ENCODE data around the gene PARD3B. TPM values are rescaled to one million over a fixed set of nuclear protein-coding genes. Genes with fewer than 3 reads are reported as not detected.

Gene PARD3B
- total RNA-seq, 2 donors from 2014 or later: 15.0 to 17.8 TPM

GRCh38 chr2:204948822-204949221, 403.5 kb downstream of the PARD3B start:
- Histone ChIP-seq H3K4me3 (no peak overlapping the region), H3K27ac (no peak overlapping the region), H3K27me3 (no peaks in the 10 kb centered on the region), H3K36me3 (replicated peaks in 1 of 2; ENCODE audit: insufficient read depth in 1 of 2, low read depth in 2 of 2) (no peaks in the 10 kb centered on the region), H3K4me1 (peaks cover 15% of the 10 kb centered on the region), H3K9me3 (no peaks in the 10 kb centered on the region)
- ATAC-seq (no peak), DNase-seq (no peak)
- intact Hi-C loops (cut with DNase I): no loop called here
- 88 to 97% methylated on average over 1 of the region's 1 CpG for WGBS, 2 donors
- TF ChIP-seq CTCF (IDR thresholded peaks at IDR 0.05) (no peak), POLR2A (IDR thresholded peaks at IDR 0.05) (no peak)

- intact Hi-C loops (cut with DNase I): no loop called here
- Histone ChIP-seq H3K27ac (no peak overlapping the region), H3K36me3 (replicated peaks in 1 of 2; ENCODE audit: insufficient read depth in 1 of 2, low read depth in 2 of 2) (no peaks in the 10 kb centered on the region), H3K9me3 (no peaks in the 10 kb centered on the region), H3K4me1 (peaks cover 15% of the 10 kb centered on the region), H3K27me3 (no peaks in the 10 kb centered on the region), H3K4me3 (no peak overlapping the region)
- no peak for TF ChIP-seq POLR2A (IDR thresholded peaks at IDR 0.05)
- TF ChIP-seq CTCF (IDR thresholded peaks at IDR 0.05): no peak
- 94 to 96% methylated on average over 2 of the region's 2 CpGs for WGBS, 2 donors
- ATAC-seq: no peak
- DNase-seq: no peak
These were observed 405.5 kb downstream of the PARD3B start for GRCh38 chr2:204950695-204951346.

DNA sequence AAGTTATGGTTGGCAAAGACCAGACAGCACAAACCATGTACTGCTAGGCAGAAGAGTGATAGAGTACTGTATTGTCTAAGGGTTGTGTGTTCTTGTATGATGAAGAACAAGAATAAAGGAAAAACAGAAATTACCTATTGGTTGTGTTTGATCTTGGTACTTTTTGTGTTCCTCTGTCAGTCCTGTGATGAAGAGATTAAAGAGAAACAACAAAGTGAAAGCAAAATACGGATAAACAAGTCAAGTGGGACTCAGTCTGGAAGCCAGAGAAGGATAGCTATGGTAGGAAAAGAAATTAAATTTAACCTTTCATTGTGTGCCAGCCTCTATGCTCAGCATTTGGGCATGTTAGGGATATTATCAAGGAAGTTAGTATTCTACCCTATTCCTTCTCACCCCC, 413.1 kb downstream of the PARD3B start:
- no peaks in the 10 kb centered on the region for H3K9me3 ChIP-seq
- no peak overlapping the region for H3K27ac ChIP-seq
- ATAC-seq: no peak
- TF ChIP-seq POLR2A (IDR thresholded peaks at IDR 0.05): no peak
- no peak for TF ChIP-seq CTCF (IDR thresholded peaks at IDR 0.05)
- no peak for DNase-seq
- intact Hi-C loops (cut with DNase I): no loop called here
- H3K36me3 ChIP-seq (replicated peaks in 1 of 2; ENCODE audit: insufficient read depth in 1 of 2, low read depth in 2 of 2): no peaks in the 10 kb centered on the region
- no peak overlapping the region for H3K4me3 ChIP-seq
- no peaks in the 10 kb centered on the region for H3K27me3 ChIP-seq
- 83 to 85% methylated on average over 1 of the region's 1 CpG for WGBS, 2 donors
- no peaks in the 10 kb centered on the region for H3K4me1 ChIP-seq

DNA sequence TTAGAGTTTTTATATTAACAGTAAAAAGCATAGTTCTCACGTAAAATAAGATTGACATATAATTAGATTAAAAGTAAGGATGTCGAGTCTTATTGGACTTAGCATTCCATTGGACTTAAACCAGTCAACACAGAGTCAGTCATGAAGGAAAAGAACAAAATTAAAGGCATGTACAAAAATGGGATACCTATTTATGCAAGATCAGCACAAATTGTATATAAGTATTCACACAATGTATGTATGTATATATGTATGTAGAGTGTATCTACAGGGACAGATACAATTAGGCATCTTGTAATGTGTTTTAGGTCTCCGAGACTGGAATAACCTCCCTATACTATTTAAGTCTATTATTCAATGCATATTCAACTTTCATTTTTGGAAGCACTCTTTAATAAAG, 419.1 kb downstream of the PARD3B start:
- no peak for TF ChIP-seq POLR2A (IDR thresholded peaks at IDR 0.05)
- no peak for TF ChIP-seq CTCF (IDR thresholded peaks at IDR 0.05)
- 87 to 92% methylated on average over 3 of the region's 3 CpGs for WGBS, 2 donors
- Histone ChIP-seq H3K36me3 (replicated peaks in 1 of 2; ENCODE audit: insufficient read depth in 1 of 2, low read depth in 2 of 2) (no peaks in the 10 kb centered on the region), H3K27me3 (no peaks in the 10 kb centered on the region), H3K9me3 (no peaks in the 10 kb centered on the region), H3K4me1 (no peaks in the 10 kb centered on the region), H3K4me3 (no peak overlapping the region), H3K27ac (no peak overlapping the region)
- intact Hi-C loops (cut with DNase I): no loop called here
- no peak for ATAC-seq
- no peak for DNase-seq

GRCh38 chr2:204966245-204966644, 421.0 kb downstream of the PARD3B start:
- ATAC-seq (no peak), DNase-seq (no peak)
- Histone ChIP-seq H3K4me1 (no peaks in the 10 kb centered on the region), H3K27ac (no peak overlapping the region), H3K9me3 (no peaks in the 10 kb centered on the region), H3K36me3 (replicated peaks in 1 of 2; ENCODE audit: insufficient read depth in 1 of 2, low read depth in 2 of 2) (no peaks in the 10 kb centered on the region), H3K27me3 (no peaks in the 10 kb centered on the region), H3K4me3 (no peak overlapping the region)
- WGBS, 2 donors: 80 to 96% methylated on average over 5 of the region's 5 CpGs
- intact Hi-C loops (cut with DNase I): no loop called here
- TF ChIP-seq CTCF (IDR thresholded peaks at IDR 0.05) (no peak), POLR2A (IDR thresholded peaks at IDR 0.05) (no peak)
